ENCODE measurements around the gene EMC9.
A peak's percentile ranks its signal among the peaks of the same experiment; 100 is the strongest.

Gene EMC9

GRCh38 chr14:24145219-24145618 is 3.8 kb upstream of the EMC9 start:
- no peak for TF ChIP-seq CTCF (IDR thresholded peaks at IDR 0.05; ENCODE audit: low read depth, low read length)
- no peak for DNase-seq (ENCODE audit: low read depth in 2 of 2)

GRCh38 chr14:24144451-24144850 is 3.1 kb upstream of the EMC9 start:
- no peak for DNase-seq (ENCODE audit: low read depth in 2 of 2)
- TF ChIP-seq CTCF (IDR thresholded peaks at IDR 0.05; ENCODE audit: low read depth, low read length): no peak
- H3K4me3 ChIP-seq (replicated peaks in 1 of 2; ENCODE audit: low read depth in 2 of 2, low read length in 2 of 2): no peak overlapping the region

More at GRCh38 chr14:24145219-24145618, 3.8 kb upstream of the EMC9 start:
- peak overlapping the region in 1 of 2 donors; percentile 12 for H3K4me3 ChIP-seq (replicated peaks in 1 of 2; ENCODE audit: low read depth in 2 of 2, low read length in 2 of 2)

GRCh38 chr14:24143511-24143910 is 2.1 kb upstream of the EMC9 start:
- peak in 1 of 2 donors; percentile 86 for DNase-seq (ENCODE audit: low read depth in 2 of 2)
- H3K4me3 ChIP-seq (replicated peaks in 1 of 2; ENCODE audit: low read depth in 2 of 2, low read length in 2 of 2): no peak overlapping the region
- TF ChIP-seq CTCF (IDR thresholded peaks at IDR 0.05; ENCODE audit: low read depth, low read length): no peak

- TF ChIP-seq CTCF (IDR thresholded peaks at IDR 0.05; ENCODE audit: low read depth, low read length): no peak
- H3K4me3 ChIP-seq (replicated peaks in 1 of 2; ENCODE audit: low read depth in 2 of 2, low read length in 2 of 2): peak overlapping the region in 1 of 2 donors; percentile 94
- DNase-seq (ENCODE audit: low read depth in 2 of 2): no peak
Measured at GRCh38 chr14:24139272-24139934, 2.0 kb downstream of the EMC9 start.

GRCh38 chr14:24138396-24139271 is 2.8 kb downstream of the EMC9 start:
- no peak overlapping the region for H3K4me3 ChIP-seq (replicated peaks in 1 of 2; ENCODE audit: low read depth in 2 of 2, low read length in 2 of 2)
- DNase-seq (ENCODE audit: low read depth in 2 of 2): no peak

More at GRCh38 chr14:24138396-24139271, 2.8 kb downstream of the EMC9 start:
- TF ChIP-seq CTCF (IDR thresholded peaks at IDR 0.05; ENCODE audit: low read depth, low read length): no peak
